Kidney epithelial cell (primary cell): ENCODE results near the gene NEDD9. TPM values are rescaled to one million over a fixed set of nuclear protein-coding genes. Genes with fewer than 3 reads are reported as not detected.

Source experiments
- DNase-seq: peaks from one replicate; pipeline ENCODE4 v3.0.0-alpha.2; 2010; ENCODE audit warnings: low read depth
- H3K27me3 ChIP-seq: 2 replicates; pipeline ENCODE4 v1.6.0; 2011; ENCODE audit warnings: low read length; ENCODE audit not compliant: control insufficient read depth, insufficient read depth
- H3K36me3 ChIP-seq: 2 replicates; pipeline ENCODE4 v1.5.1; 2011; ENCODE audit warnings: low read length; ENCODE audit not compliant: control insufficient read depth, insufficient read depth
- H3K4me3 ChIP-seq: 2 replicates; pipeline ENCODE4 v1.5.1; 2011; ENCODE audit warnings: low read depth, mild to moderate bottlenecking, control low read depth, low read length
- CTCF ChIP-seq: IDR thresholded peaks from 2 replicates; pipeline ENCODE4 v1.5.1; 2011; ENCODE audit warnings: mild to moderate bottlenecking, moderate library complexity, low read length, control low read depth, inconsistent platforms; ENCODE audit not compliant: insufficient read depth, poor library complexity, severe bottlenecking
- total RNA-seq: library from RNA; depleted of rRNA; stranded (reverse); fragments of >200 nt; gene quantifications from 2 replicates; pipeline ENCODE4 v1.2.3, GENCODE V29; 2015

Gene NEDD9
- total RNA-seq, 1 donor from 2014 or later = 48.3 TPM

GRCh38 chr6:11197850-11198249 lies 34.6 kb downstream of the NEDD9 start:
- Histone ChIP-seq H3K4me3 (no peak overlapping the region), H3K27me3 (no peaks in the 10 kb centered on the region), H3K36me3 (peaks cover 4% of the 10 kb centered on the region)
- TF ChIP-seq CTCF = no peak
- no peak for DNase-seq

- DNase-seq = no peak
- TF ChIP-seq CTCF = no peak
- Histone ChIP-seq H3K27me3 (no peaks in the 10 kb centered on the region), H3K4me3 (no peak overlapping the region), H3K36me3 (peaks cover 4% of the 10 kb centered on the region)
Observed at GRCh38 chr6:11197175-11197536, 35.3 kb downstream of the NEDD9 start.

- Histone ChIP-seq H3K36me3 (peaks cover 4% of the 10 kb centered on the region), H3K4me3 (no peak overlapping the region), H3K27me3 (no peaks in the 10 kb centered on the region)
- no peak for DNase-seq
- TF ChIP-seq CTCF = no peak
Observed at GRCh38 chr6:11196511-11197174, 35.8 kb downstream of the NEDD9 start.

- no peak for DNase-seq
- no peak overlapping the region for H3K4me3 ChIP-seq
Observed at GRCh38 chr6:11194356-11195218, 37.9 kb downstream of the NEDD9 start.

GRCh38 chr6:11193434-11193833 lies 39.0 kb downstream of the NEDD9 start:
- no peak for TF ChIP-seq CTCF
- H3K4me3 ChIP-seq = no peak overlapping the region
- H3K36me3 ChIP-seq = peaks cover 8% of the 10 kb centered on the region
- H3K27me3 ChIP-seq = no peaks in the 10 kb centered on the region
- DNase-seq = no peak

More at GRCh38 chr6:11194356-11195218, 37.9 kb downstream of the NEDD9 start:
- no peak for TF ChIP-seq CTCF
- no peaks in the 10 kb centered on the region for H3K27me3 ChIP-seq
- peaks cover 8% of the 10 kb centered on the region for H3K36me3 ChIP-seq
